PFSK-1 (cell line): ENCODE data around the gene TP53RK.

Experiments used
- POLR2AphosphoS5 ChIP-seq: IDR thresholded peaks from 2 replicates; pipeline ENCODE4 v1.6.1; 2012; ENCODE audit warnings: low read depth, mild to moderate bottlenecking, control low read depth, low read length, moderate library complexity
- SIN3A ChIP-seq: IDR thresholded peaks from 2 replicates; pipeline ENCODE4 v1.6.1; 2012; ENCODE audit warnings: mild to moderate bottlenecking, low read length, moderate library complexity, borderline replicate concordance; ENCODE audit not compliant: insufficient read depth
- TF ChIP-seq, protein P1 (sequence below), 2 experiments: IDR thresholded peaks; 2 replicates each; pipeline versions ENCODE4 v1.6.1 to v1.8.0; 2011 to 2012; ENCODE audit warnings: low read depth in 2 of 2, low read length in 2 of 2, control low read depth in 1 of 2, inconsistent platforms in 1 of 2, mild to moderate bottlenecking in 1 of 2, moderate library complexity in 1 of 2; ENCODE audit not compliant: insufficient read depth in 1 of 2

GRCh38 chr20:46689082-46689753 is at the start of gene TP53RK:
- peak; percentile 69; the same call in 1 of the 2 replicates for TF ChIP-seq POLR2AphosphoS5
- TF ChIP-seq SIN3A: no peak
- TF ChIP-seq, protein P1, sequence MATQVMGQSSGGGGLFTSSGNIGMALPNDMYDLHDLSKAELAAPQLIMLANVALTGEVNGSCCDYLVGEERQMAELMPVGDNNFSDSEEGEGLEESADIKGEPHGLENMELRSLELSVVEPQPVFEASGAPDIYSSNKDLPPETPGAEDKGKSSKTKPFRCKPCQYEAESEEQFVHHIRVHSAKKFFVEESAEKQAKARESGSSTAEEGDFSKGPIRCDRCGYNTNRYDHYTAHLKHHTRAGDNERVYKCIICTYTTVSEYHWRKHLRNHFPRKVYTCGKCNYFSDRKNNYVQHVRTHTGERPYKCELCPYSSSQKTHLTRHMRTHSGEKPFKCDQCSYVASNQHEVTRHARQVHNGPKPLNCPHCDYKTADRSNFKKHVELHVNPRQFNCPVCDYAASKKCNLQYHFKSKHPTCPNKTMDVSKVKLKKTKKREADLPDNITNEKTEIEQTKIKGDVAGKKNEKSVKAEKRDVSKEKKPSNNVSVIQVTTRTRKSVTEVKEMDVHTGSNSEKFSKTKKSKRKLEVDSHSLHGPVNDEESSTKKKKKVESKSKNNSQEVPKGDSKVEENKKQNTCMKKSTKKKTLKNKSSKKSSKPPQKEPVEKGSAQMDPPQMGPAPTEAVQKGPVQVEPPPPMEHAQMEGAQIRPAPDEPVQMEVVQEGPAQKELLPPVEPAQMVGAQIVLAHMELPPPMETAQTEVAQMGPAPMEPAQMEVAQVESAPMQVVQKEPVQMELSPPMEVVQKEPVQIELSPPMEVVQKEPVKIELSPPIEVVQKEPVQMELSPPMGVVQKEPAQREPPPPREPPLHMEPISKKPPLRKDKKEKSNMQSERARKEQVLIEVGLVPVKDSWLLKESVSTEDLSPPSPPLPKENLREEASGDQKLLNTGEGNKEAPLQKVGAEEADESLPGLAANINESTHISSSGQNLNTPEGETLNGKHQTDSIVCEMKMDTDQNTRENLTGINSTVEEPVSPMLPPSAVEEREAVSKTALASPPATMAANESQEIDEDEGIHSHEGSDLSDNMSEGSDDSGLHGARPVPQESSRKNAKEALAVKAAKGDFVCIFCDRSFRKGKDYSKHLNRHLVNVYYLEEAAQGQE (IDR thresholded peaks at IDR 0.05; ENCODE audit: insufficient read depth in 1 of 2, low read depth in 2 of 2, low read length in 2 of 2): no peak
